Nephron (organoid): Measurements from ENCODE around the gene FOXO3.

Experiments
- H3K27ac Mint-ChIP-seq, 3 experiments: 2 replicates each; pipeline ENCODE4 v1.8.0; 2020; ENCODE audit warnings: mixed read lengths in 3 of 3, mild to moderate bottlenecking in 2 of 3, moderate library complexity in 1 of 3
- H3K27me3 Mint-ChIP-seq: 2 replicates; pipeline ENCODE4 v1.8.0; 2021; ENCODE audit warnings: low read depth, mild to moderate bottlenecking, moderate library complexity, mixed read lengths
- H3K36me3 Mint-ChIP-seq: 2 replicates; pipeline ENCODE4 v1.8.0; 2020; ENCODE audit warnings: low read depth, mixed read lengths
- H3K4me1 Mint-ChIP-seq: 2 replicates; pipeline ENCODE4 v1.8.0; 2020; ENCODE audit warnings: mixed read lengths
- H3K4me3 Mint-ChIP-seq, 3 experiments: 2 replicates each; pipeline ENCODE4 v1.8.0; 2020; ENCODE audit warnings: mild to moderate bottlenecking in 3 of 3, mixed read lengths in 3 of 3, moderate library complexity in 2 of 3
- H3K9me3 Mint-ChIP-seq: 2 replicates; pipeline ENCODE4 v1.8.0; 2020; ENCODE audit warnings: mixed read lengths
- CTCF ChIP-seq, 3 experiments: fragments of 200-600 bp; sonication (generic); IDR thresholded peaks; one replicate each; pipeline ENCODE4 v1.5.0; 2021; ENCODE audit warnings: antibody characterized with exemption in 3 of 3; ENCODE audit not compliant: unreplicated experiment in 3 of 3

FOXO3 gene

GRCh38 chr6:108707328-108707976, 146.7 kb downstream of the FOXO3 start:
- peaks cover 30% of the 10 kb centered on the region for H3K4me1 Mint-ChIP-seq
- peaks cover 25% of the 10 kb centered on the region for H3K9me3 Mint-ChIP-seq
- peak overlapping the region; percentile 25 to 51 (median 37) for H3K27ac Mint-ChIP-seq
- no peak for TF ChIP-seq CTCF (IDR thresholded peaks at IDR 0.05; ENCODE audit: unreplicated experiment in 3 of 3)
- peaks cover 3% of the 10 kb centered on the region for H3K27me3 Mint-ChIP-seq
- peaks cover 23% of the 10 kb centered on the region for H3K36me3 Mint-ChIP-seq
- H3K4me3 Mint-ChIP-seq, result no peak overlapping the region

DNA sequence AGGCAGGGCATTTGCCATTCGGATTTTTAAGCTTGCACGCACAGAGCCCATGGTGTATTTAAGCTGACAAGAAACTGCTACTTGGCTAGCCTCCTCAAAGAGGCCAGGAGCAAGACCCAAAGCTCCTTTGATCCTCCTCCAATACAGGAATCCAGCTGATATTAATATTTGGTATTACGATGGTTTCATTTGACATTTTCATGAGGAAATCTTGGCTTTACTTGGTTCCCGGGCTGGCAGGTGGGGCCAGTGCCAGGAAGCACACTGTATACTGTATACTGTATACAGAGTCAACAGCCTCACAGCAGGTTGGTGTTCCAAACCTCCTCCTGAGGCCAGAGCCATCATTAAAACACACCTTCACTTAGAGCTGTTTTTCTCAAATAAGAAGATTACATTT, 149.3 kb downstream of the FOXO3 start:
- Mint-ChIP-seq H3K27ac (peak overlapping the region in 2 of 3 experiments; percentile 30 to 64), H3K4me3 (no peak overlapping the region), H3K4me1 (peaks cover 46% of the 10 kb centered on the region), H3K9me3 (peaks cover 14% of the 10 kb centered on the region), H3K36me3 (peaks cover 12% of the 10 kb centered on the region), H3K27me3 (peaks cover 3% of the 10 kb centered on the region)
- no peak for TF ChIP-seq CTCF (IDR thresholded peaks at IDR 0.05; ENCODE audit: unreplicated experiment in 3 of 3)

DNA sequence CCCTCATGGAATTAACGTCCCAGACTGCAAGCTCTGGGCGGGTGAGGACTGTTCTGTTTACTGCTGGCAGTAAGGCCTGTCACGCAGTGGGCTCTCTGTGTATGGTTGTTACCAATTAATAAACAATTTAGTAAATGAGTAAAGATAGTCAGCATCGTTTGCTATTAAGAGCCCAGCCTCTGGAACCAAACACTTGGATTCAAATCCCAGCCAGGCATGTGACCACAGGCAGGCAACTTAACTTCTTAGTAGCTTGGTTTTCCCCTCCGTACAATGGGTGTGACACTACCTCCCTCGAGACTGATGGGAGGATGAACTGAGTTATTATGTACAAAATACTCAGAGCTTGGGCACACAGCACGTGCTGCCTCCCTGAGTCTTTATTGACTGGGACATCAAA, 149.8 kb downstream of the FOXO3 start:
- no peak overlapping the region for H3K4me3 Mint-ChIP-seq
- peaks cover 50% of the 10 kb centered on the region for H3K4me1 Mint-ChIP-seq
- peaks cover 7% of the 10 kb centered on the region for H3K36me3 Mint-ChIP-seq
- peaks cover 6% of the 10 kb centered on the region for H3K27me3 Mint-ChIP-seq
- peak overlapping the region in 2 of 3 experiments; percentile 30 to 64 for H3K27ac Mint-ChIP-seq
- TF ChIP-seq CTCF (IDR thresholded peaks at IDR 0.05; ENCODE audit: unreplicated experiment in 3 of 3), result no peak
- peaks cover 10% of the 10 kb centered on the region for H3K9me3 Mint-ChIP-seq

DNA sequence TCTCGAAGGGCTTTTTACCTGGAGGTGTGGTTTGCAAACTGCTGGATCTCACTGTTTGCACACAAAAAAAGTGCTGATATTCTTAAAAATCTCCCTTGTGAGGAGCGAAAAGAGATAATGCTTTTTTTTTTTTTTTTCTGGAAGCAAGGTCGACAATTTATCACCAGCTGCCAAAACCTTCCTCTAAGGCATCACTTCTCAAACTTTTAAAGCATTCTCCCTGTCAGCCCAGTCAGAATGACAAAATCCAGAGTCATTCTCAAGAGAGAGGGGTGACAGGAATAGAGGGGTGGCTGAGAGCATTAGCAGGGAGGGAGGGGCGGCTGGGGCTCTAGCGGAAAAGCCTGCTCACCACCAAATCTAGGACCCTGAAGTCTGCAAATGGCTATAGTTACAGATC, 150.4 kb downstream of the FOXO3 start:
- H3K4me1 Mint-ChIP-seq, result peaks cover 55% of the 10 kb centered on the region
- H3K36me3 Mint-ChIP-seq, result peaks cover 4% of the 10 kb centered on the region
- no peak overlapping the region for H3K4me3 Mint-ChIP-seq
- TF ChIP-seq CTCF (IDR thresholded peaks at IDR 0.05; ENCODE audit: unreplicated experiment in 3 of 3), result no peak
- H3K27me3 Mint-ChIP-seq, result peaks cover 8% of the 10 kb centered on the region
- H3K27ac Mint-ChIP-seq, result peak overlapping the region in 2 of 3 experiments; percentile 30 to 64
- H3K9me3 Mint-ChIP-seq, result peaks cover 6% of the 10 kb centered on the region

- peaks cover 56% of the 10 kb centered on the region for H3K4me1 Mint-ChIP-seq
- peak overlapping the region in 2 of 3 experiments; percentile 30 to 46 for H3K27ac Mint-ChIP-seq
- peaks cover 5% of the 10 kb centered on the region for H3K27me3 Mint-ChIP-seq
- no peaks in the 10 kb centered on the region for H3K36me3 Mint-ChIP-seq
- TF ChIP-seq CTCF (IDR thresholded peaks at IDR 0.05; ENCODE audit: unreplicated experiment in 3 of 3), result no peak
- peaks cover 3% of the 10 kb centered on the region for H3K9me3 Mint-ChIP-seq
- no peak overlapping the region for H3K4me3 Mint-ChIP-seq
These were observed 151.1 kb downstream of the FOXO3 start for GRCh38 chr6:108711826-108712225.

DNA sequence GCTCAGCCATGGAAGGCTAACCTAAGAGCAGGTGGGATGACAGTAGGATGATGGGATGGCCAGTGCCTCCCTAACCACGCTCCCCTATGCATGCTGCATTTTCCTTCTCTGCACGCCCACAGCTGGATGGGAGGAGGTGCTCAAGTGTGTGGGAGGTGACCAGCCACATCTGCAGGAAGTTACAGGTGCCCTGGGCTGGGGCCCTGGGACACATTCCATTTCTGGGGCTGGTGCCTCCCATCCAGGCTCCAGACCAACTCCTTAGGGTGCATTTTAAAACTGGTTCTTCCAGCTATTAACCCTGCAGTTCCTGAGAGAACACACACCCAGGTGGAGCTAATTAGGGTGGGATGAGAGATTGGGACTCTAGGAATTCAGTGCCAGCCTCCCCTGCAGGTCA, 152.2 kb downstream of the FOXO3 start:
- no peaks in the 10 kb centered on the region for H3K9me3 Mint-ChIP-seq
- no peaks in the 10 kb centered on the region for H3K36me3 Mint-ChIP-seq
- H3K4me1 Mint-ChIP-seq, result peaks cover 46% of the 10 kb centered on the region
- peaks cover 9% of the 10 kb centered on the region for H3K27me3 Mint-ChIP-seq
- H3K27ac Mint-ChIP-seq, result no peak overlapping the region
- H3K4me3 Mint-ChIP-seq, result no peak overlapping the region
- TF ChIP-seq CTCF (IDR thresholded peaks at IDR 0.05; ENCODE audit: unreplicated experiment in 3 of 3), result no peak
